ENCODE measurements around the gene CYP2A6.
"Not testable (repeated sequence)": the region's sequence is repeated elsewhere in the genome, so short reads cannot be mapped to it uniquely, and the experiment has no call there.

Gene CYP2A6

DNA sequence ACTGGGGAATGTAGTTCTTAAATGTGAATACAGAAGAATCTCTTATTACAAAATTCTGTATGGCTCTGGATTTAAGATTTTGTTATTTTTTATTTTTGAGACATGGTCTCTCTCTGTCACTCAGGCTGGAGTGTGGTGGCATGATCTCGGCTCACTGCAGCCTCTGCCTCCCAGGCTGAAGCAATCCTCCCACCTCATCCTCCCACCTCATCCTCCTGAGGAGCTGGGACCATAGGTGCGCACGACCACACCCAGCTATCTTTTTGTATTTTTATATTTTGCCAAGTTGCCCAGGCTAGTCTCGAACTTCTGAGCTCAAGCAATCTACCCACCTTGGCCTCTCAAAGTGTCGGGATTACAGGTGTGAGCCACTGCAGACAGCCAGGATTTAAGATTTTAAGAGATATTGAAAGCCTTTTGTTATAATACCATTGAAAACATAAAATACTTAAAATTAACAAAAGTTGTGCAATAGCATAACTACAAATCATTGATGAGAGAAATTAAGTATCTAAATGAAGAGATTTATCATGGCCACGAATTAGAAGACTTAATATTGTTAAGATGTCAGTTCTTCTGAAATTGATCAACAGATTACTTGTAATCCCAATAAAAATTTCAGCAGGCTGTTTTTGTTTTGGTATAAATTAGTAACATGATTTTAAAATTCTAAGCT is 13.4 kb downstream of the CYP2A6 start:
- no peak overlapping the region for H3K27ac ChIP-seq
- TF ChIP-seq, protein P1, sequence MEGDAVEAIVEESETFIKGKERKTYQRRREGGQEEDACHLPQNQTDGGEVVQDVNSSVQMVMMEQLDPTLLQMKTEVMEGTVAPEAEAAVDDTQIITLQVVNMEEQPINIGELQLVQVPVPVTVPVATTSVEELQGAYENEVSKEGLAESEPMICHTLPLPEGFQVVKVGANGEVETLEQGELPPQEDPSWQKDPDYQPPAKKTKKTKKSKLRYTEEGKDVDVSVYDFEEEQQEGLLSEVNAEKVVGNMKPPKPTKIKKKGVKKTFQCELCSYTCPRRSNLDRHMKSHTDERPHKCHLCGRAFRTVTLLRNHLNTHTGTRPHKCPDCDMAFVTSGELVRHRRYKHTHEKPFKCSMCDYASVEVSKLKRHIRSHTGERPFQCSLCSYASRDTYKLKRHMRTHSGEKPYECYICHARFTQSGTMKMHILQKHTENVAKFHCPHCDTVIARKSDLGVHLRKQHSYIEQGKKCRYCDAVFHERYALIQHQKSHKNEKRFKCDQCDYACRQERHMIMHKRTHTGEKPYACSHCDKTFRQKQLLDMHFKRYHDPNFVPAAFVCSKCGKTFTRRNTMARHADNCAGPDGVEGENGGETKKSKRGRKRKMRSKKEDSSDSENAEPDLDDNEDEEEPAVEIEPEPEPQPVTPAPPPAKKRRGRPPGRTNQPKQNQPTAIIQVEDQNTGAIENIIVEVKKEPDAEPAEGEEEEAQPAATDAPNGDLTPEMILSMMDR (IDR thresholded peaks at IDR 0.05) = no peak
- no peak for TF ChIP-seq ZFX (IDR thresholded peaks at IDR 0.05; ENCODE audit: borderline replicate concordance)

GRCh38 chr19:40833728-40834533 is 16.3 kb downstream of the CYP2A6 start:
- not testable (repeated sequence) for H3K27ac ChIP-seq

DNA sequence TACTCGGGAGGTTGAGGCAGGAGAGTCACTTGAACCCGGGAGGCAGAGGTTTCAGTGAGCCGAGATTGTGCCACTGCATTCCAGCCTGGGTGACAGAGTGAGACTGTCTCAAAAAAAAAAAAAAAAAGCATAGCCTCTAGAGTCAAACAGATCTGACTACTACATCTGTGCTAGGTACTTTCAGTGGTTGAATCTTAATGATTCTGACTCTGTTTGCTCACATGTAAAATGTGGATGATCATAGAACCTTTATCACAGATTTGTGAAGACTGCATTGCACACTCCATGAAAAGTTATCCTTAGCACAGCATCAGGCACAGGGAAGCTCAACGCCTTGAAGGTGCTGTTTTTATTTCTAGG is 17.8 kb downstream of the CYP2A6 start:
- H3K27ac ChIP-seq = not testable (repeated sequence)

GRCh38 chr19:40831502-40832430 is 18.5 kb downstream of the CYP2A6 start:
- 0 out of 2 replicates have a peak overlapping the region, but pooled peaks have one; percentile 14 for H3K27ac ChIP-seq
- no peak for TF ChIP-seq ZFX (IDR thresholded peaks at IDR 0.05; ENCODE audit: borderline replicate concordance)
- TF ChIP-seq, protein P1 (IDR thresholded peaks at IDR 0.05) = no peak

- not testable (repeated sequence) for H3K27ac ChIP-seq
These were observed 19.5 kb downstream of the CYP2A6 start for GRCh38 chr19:40830741-40831140.

GRCh38 chr19:40829205-40829604 is 21.0 kb downstream of the CYP2A6 start:
- no peak overlapping the region for H3K27ac ChIP-seq
- TF ChIP-seq, protein P1 (IDR thresholded peaks at IDR 0.05) = no peak
- TF ChIP-seq ZFX (IDR thresholded peaks at IDR 0.05; ENCODE audit: borderline replicate concordance) = no peak

- no peak for TF ChIP-seq ZFX (IDR thresholded peaks at IDR 0.05; ENCODE audit: borderline replicate concordance)
- TF ChIP-seq, protein P1 (IDR thresholded peaks at IDR 0.05) = no peak
- no peak overlapping the region for H3K27ac ChIP-seq
These were observed 22.6 kb downstream of the CYP2A6 start for GRCh38 chr19:40827386-40828247.

GRCh38 chr19:40826699-40827385 is 23.4 kb downstream of the CYP2A6 start:
- H3K27ac ChIP-seq = not testable (repeated sequence)

- not testable (repeated sequence) for H3K27ac ChIP-seq
These were observed 23.9 kb downstream of the CYP2A6 start for GRCh38 chr19:40826312-40826698.

GRCh38 chr19:40825460-40826095 is 24.7 kb downstream of the CYP2A6 start:
- H3K27ac ChIP-seq = not testable (repeated sequence)

DNA sequence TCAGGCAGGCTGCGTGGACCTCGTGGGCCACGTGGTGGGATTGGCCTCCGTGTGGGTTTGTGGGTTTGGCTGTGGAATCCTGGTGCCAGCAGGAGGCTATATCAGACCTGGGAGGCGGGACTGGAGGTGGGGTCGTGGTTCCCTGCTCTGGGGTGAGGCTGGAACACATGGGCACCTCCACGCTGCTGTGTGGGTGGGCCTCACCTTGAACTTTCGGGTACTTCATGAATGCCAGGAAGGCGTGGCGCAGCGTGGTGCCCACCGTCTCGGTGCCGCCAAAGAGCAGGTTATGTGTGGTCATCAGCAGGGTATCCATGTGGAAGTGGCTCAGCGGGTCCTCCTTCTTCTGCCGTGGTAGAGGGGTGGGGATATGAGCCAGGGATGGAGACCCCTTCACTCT is 25.3 kb downstream of the CYP2A6 start:
- H3K27ac ChIP-seq = not testable (repeated sequence)

DNA sequence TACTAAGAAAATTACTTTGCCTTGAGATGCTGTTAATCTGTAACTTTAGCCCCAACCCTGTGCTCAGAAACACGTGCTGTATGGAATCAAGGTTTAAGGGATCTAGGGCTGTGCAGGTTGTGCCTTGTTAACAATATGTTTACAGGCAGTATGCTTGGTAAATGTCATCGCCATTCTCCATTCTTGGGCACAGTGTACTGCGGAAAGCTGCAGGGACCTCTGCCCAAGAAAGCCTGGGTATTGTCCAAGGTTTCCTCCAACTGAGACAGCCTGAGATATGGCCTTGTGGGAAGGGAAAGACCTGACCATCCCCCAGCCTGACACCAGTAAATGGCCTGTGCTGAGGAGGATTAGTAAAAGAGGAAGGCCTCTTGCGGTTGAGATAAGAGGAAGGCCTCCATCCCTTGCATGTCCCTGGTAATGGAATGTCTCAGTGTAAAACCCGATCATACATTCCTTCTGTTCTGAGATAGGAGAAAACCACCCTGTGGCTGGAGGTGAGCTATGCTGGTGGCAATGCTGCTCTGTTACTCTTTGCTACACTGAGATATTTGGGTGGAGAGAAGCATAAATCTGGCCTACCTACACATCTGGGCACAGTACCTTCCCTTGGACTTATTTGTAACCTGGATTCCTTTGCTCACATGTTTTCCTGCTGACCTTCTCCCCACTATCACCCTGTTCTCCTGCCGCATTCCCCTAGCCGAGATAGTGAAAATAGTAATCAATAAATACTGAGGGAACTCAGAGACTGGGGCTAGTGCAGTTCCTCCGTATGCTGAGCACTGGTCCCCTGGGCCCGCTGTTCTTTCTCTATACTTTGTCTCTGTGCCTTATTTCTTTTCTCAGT is 27.3 kb downstream of the CYP2A6 start:
- not testable (repeated sequence) for H3K27ac ChIP-seq
